HG03196 (cell line): Measurements from ENCODE around the gene NTF4.
"Not testable (repeated sequence)": the region's sequence is repeated elsewhere in the genome, so short reads cannot be mapped to it uniquely, and the experiment has no call there.

Experiments used
- ATAC-seq: cut with Tn5 transposase; IDR thresholded peaks from one replicate; pipeline ENCODE4 v1.9.1; 2021; ENCODE audit not compliant: unreplicated experiment

Gene NTF4

GRCh38 chr19:49057636-49058234, 6.9 kb downstream of the NTF4 start, which contains the start of gene CGB7:
TSS of gene CGB7 (minus strand) at chr19:49057749. CDS start at chr19:49055375, 2,374 bp downstream.
- no peak for ATAC-seq

DNA sequence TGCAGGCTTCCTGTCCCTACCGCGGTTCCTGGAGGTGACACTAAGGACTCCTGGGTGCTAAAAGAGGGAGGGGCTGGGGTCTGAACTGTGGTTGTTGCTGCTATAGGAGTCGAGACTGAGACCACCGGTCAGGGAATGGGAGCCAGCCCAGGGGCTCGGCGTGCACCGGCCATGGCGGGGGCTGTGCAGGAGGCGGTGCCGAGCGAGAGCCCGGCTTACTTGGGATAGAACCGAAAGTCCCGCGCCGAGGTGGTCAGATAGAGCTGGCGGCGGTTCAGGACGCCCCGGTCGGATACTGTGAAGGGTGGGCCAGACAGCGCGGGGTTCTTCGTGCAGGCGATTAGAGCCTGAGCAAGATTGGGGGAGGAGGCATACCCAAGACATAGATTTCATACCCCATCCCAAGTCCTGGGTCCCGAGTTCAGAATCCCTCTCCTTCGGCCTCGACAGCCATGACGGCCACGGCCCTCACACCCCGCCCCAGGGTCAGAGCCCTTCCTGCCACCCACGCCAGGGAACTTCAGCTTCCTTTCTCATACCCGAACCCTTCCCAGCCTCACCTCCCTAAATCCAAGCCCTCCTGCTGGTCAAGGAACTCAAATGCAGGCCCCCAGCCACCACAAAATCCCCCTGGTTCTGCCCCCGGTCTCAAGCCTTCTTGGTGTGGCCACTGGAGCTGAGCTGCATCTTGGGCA, 7.6 kb downstream of the NTF4 start:
- ATAC-seq: not testable (repeated sequence)

DNA sequence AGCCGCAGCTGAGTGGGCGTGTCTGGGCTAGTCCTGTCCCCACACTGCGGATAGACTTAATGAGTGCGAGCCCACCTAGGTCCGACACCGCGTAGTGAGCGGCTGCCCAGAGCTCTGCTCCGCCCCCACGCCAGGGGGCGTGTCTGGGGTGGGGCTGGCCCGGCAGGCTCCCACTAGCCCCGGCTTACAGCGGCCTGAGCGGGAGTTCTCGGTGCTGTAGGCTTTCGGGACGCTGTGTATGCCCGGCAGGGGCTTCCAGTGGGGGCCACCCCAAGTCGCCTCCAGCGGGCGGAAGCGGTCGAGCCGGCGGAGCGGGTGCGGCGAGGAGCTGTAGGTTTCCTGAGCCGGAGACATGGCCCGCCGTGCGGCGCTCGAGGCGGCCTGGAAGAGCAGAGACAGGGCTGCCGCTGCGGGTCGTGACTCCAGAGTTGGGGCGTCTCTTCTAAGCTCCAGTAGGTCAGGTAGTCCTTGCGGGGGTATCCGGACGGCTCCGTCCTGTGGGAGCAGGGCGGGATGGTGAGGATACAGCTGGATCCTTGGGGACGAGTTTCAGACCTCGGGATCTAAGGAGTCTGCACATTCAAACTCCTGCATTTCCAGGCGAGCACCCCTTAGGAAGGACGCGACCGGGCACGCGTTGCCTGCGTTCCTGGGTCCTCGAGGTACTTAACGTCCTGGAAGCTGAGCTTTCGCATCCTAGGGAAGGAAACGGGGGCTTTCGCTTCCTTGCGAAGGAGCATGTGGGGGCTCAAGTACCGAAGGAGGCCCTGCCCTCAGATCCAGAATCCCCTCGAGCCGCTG, 8.3 kb downstream of the NTF4 start:
- no peak for ATAC-seq

DNA sequence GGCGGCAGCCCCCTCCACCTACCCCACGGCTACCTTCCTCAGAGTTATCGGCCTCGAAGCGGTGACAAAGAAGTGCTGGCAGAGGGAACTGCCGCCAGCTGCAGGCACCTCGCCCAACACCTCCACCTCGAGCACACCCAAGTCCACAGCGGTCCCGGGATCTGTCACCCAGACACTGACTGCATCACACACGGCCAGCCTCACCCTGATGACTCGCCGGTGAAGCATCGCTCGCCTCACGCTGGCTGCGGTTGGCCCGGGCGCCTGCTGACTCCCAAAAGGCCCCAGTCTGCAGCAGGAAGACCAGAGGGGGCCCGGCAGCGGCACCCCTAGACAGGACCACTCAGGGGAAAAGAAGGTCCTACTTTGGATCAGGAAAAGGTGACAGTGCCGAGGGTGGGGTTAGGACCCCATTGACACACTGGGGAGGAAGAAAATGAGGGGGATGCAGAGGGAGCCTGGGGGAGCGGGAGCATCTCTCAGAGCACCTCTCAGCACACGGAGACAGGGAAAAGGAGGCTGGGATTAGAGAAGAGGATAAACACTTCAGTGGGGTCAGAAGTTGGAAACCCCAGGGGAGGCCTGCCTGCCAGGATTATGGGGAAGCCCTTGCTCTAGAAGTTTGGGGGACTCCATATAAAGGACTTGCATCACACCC, 14.1 kb downstream of the NTF4 start:
- not testable (repeated sequence) for ATAC-seq

GRCh38 chr19:49049834-49050233, 14.8 kb downstream of the NTF4 start:
- ATAC-seq: not testable (repeated sequence)

- not testable (repeated sequence) for ATAC-seq
These were observed 15.6 kb downstream of the NTF4 start, which contains the start of gene CGB8 for GRCh38 chr19:49049011-49049410. TSS of gene CGB8 (minus strand) at chr19:49049111. CDS start at chr19:49048739, 372 bp downstream.

GRCh38 chr19:49043548-49043947, 21.1 kb downstream of the NTF4 start, which contains the start of gene CGB5:
TSS of gene CGB5 (plus strand) at chr19:49043848. CDS start at chr19:49044210, 362 bp downstream.
- not testable (repeated sequence) for ATAC-seq

DNA sequence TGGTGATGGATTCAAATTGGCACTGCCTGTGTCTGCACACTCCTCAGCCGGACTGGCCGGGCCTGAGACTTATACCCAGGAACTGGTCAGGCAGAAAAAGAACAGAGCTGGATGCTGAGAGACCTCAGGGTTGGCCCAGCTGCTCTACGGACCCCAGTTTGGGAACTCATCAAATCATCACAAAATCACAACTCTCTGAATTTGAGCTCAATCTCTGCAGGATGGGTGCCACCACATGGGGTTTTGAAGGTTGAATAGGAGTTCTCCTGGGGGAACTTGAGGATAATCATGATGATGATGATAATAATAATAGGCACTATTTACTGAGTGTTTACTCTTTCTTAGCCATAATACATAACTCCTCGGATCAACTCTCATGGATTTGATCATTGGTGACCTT, 22.0 kb downstream of the NTF4 start:
- ATAC-seq: not testable (repeated sequence)

DNA sequence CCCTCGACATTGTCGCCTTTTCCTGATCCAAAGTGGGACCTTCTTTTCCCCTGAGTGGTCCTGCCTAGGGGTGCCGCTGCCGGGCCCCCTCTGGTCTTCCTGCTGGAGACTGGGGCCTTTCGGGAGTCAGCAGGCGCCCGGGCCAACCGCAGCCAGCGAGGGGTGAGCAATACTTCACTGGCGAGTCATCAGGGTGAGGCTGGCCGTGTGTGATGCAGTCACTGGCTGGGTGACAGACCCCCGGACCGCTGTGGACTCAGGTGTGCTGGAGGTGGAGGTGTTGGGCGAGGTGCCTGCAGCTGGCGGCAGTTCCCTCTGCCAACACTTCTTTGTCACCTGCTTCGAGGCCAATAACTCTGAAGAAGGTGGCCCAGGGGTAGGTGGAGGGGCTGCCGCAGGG, 22.4 kb downstream of the NTF4 start:
- ATAC-seq: no peak

- ATAC-seq: not testable (repeated sequence)
These were observed 24.9 kb downstream of the NTF4 start for GRCh38 chr19:49039736-49040135.

DNA sequence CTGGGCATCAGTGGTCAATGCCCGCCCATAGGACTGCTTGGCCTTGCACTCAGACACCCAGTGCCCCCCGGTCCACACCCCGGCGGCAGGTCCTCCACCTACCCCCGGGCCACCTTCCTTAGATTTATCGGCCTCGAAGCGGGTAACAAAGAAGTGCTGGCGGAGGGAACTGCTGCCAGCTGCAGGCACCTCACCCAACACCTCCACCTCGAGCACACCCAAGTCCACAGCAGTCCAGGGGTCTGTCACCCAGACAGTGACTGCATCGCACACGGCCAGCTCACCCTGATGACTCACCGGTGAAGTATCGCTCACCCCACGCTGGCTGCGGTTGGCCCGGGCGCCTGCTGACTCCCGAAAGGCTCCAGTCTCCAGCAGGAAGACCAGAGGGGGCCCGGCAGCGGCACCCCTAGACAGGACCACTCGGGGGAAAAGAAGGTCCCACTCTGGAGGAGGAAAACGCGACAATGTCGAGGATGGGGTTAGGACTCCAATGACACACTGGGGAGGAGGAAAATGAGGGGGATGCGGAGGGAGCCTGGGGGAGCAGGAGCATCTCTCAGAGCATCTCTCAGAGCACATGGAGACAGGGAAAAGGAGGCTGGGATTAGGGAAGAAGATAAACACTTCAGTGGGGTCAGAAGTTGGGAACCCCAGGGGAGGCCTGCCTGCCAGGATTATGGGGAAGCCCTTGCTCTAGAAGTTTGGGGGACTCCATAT, 25.9 kb downstream of the NTF4 start:
- ATAC-seq: not testable (repeated sequence)

- not testable (repeated sequence) for ATAC-seq
These were observed 26.5 kb downstream of the NTF4 start for GRCh38 chr19:49038111-49038510.

DNA sequence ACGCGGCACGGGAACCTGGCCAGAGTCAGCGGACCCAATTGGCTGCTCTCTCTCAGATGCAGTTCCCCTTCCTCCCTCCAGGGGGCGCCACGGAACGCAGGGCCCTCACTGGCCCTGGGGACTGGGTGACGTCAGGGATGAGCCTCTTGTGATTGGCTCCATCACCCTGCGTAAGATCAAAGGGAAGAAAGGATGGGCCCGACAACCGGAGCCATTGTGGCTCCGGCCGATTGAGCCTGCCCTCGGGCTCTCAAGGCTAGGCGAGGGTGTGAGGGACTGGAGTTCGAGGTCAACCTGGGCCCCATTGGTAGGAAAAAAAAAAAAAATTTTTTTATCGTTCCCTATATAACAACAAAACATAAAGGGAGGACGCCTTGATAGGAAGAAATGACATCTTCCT, 27.8 kb downstream of the NTF4 start, which contains the start of gene CGB1:
Gene CGB1 (minus strand): TSS at position 81 of the 400 bp plus-strand sequence. CDS start 184 bp downstream, outside the sequence.
- not testable (repeated sequence) for ATAC-seq

- ATAC-seq: not testable (repeated sequence)
These were observed 32.8 kb downstream of the NTF4 start, which contains the start of gene CGB2 for GRCh38 chr19:49031642-49032301. TSS of gene CGB2 (plus strand) at chr19:49031890. CDS start at chr19:49032096, 206 bp downstream.

- ATAC-seq: not testable (repeated sequence)
These were observed 34.3 kb downstream of the NTF4 start for GRCh38 chr19:49030323-49030722.

DNA sequence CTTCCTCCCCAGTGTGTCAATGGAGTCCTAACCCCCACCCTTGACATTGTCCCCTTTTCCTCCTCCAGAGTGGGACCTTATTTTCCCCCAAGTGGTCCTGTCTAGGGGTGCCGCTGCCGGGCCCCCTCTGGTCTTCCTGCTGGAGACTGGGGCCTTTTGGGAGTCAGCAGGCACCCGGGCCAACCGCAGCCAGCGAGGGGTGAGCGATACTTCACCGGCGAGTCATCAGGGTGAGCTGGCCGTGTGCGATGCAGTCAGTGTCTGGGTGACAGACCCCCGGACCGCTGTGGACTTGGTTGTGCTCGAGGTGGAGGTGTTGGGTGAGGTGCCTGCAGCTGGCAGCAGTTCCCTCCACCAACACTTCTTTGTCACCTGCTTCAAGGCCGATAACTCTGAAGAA, 34.9 kb downstream of the NTF4 start:
- not testable (repeated sequence) for ATAC-seq

DNA sequence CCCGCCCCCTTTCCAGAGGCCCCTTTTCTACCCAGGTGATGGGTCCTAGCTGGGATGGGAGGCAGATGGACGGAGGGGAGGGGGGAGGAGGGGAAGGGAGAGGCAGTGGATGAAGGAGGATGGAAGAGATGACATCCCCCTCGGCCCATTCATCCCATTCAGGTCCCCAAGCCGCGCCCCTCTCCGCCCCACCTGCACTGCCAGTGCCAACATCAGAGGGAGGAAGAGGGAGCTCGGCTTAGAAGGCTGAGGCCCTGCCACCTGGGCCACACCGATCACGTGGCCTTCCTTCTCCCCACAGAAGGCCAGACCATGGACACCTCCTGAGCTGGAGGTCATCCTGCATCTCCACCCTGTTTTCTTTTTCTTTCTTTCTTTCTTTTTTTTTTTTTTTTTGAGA, 35.9 kb downstream of the NTF4 start:
- not testable (repeated sequence) for ATAC-seq

DNA sequence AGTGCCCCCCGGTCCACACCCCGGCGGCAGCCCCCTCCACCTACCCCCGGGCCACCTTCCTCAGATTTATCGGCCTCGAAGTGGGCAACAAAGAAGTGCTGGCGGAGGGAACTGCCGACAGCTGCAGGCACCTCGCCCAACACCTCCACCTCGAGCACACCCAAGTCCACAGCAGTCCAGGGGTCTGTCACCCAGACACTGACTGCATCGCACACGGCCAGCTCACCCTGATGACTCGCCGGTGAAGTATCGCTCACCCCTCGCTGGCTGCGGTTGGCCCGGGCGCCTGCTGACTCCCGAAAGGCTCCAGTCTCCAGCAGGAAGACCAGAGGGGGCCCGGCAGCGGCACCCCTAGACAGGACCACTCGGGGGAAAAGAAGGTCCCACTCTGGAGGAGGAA, 39.0 kb downstream of the NTF4 start:
- not testable (repeated sequence) for ATAC-seq

DNA sequence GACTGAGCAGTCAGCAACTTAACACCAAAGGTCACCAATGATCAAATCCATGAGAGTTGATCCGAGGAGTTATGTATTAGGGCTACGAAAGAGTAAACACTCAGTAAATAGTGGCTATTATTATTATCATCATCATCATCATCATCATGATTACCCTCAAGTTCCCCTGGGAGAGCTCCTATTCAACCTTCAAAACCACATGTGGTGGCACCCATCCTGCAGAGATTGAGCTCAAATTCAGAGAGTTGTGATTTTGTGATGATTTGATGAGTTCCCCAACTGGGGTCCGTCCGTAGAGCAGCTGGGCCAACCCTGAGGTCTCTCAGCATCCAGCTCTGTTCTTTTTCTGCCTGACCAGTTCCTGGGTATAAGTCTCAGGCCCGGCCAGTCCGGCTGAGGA, 39.5 kb downstream of the NTF4 start:
- not testable (repeated sequence) for ATAC-seq
